ENCODE results near the gene RDH14. TPM values are rescaled to one million over a fixed set of nuclear protein-coding genes. Genes with fewer than 3 reads are reported as not detected.

The RDH14 gene
- total RNA-seq, 4 donors from 2014 or later: 26.4 to 138 (median 32.5) TPM

- H3K4me3 ChIP-seq: no peak overlapping the region
- no peaks in the 10 kb centered on the region for H3K4me1 ChIP-seq
- TF ChIP-seq EP300 (IDR thresholded peaks at IDR 0.05; ENCODE audit: low read depth) (no peak), POLR2AphosphoS5 (IDR thresholded peaks at IDR 0.05) (no peak), POLR2A (IDR thresholded peaks at IDR 0.05) (no peak)
- TF ChIP-seq, protein P1, sequence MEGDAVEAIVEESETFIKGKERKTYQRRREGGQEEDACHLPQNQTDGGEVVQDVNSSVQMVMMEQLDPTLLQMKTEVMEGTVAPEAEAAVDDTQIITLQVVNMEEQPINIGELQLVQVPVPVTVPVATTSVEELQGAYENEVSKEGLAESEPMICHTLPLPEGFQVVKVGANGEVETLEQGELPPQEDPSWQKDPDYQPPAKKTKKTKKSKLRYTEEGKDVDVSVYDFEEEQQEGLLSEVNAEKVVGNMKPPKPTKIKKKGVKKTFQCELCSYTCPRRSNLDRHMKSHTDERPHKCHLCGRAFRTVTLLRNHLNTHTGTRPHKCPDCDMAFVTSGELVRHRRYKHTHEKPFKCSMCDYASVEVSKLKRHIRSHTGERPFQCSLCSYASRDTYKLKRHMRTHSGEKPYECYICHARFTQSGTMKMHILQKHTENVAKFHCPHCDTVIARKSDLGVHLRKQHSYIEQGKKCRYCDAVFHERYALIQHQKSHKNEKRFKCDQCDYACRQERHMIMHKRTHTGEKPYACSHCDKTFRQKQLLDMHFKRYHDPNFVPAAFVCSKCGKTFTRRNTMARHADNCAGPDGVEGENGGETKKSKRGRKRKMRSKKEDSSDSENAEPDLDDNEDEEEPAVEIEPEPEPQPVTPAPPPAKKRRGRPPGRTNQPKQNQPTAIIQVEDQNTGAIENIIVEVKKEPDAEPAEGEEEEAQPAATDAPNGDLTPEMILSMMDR (IDR thresholded peaks at IDR 0.05): no peak
- intact Hi-C loops (cut with DNase I; ENCODE audit: low total_unique reads): no loop called here
- no peak for DNase-seq
- H3K27me3 ChIP-seq: no peaks in the 10 kb centered on the region
- H3K9me3 ChIP-seq: no peaks in the 10 kb centered on the region
- 78 to 87% methylated on average over 6 of the region's 6 CpGs for WGBS, 2 donors (ENCODE audit: low coverage in 1 of 2)
- H3K27ac ChIP-seq: no peak overlapping the region
- no peaks in the 10 kb centered on the region for H3K36me3 ChIP-seq
- in situ Hi-C loops (cut with MboI; ENCODE audit: low pct_ligation_motif_present in 1 of 4, low pct_unique_long_range_greater_than_20kb in 1 of 4, low sequenced_read_pairs in 3 of 4): no loop called here
These were observed 38.5 kb upstream of the RDH14 start for GRCh38 chr2:18598848-18599484.

GRCh38 chr2:18597618-18598017 lies 37.2 kb upstream of the RDH14 start:
- intact Hi-C loops (cut with DNase I; ENCODE audit: low total_unique reads): no loop called here

GRCh38 chr2:18596993-18597392 lies 36.5 kb upstream of the RDH14 start:
- no peak for DNase-seq
- intact Hi-C loops (cut with DNase I; ENCODE audit: low total_unique reads): no loop called here
- no peak for TF ChIP-seq EP300 (IDR thresholded peaks at IDR 0.05; ENCODE audit: low read depth)
- TF ChIP-seq, protein P1 (IDR thresholded peaks at IDR 0.05): no peak
- no peak for TF ChIP-seq POLR2A (IDR thresholded peaks at IDR 0.05)
- TF ChIP-seq POLR2AphosphoS5 (IDR thresholded peaks at IDR 0.05): no peak
- no peak overlapping the region for H3K4me3 ChIP-seq
- no peaks in the 10 kb centered on the region for H3K36me3 ChIP-seq
- no peaks in the 10 kb centered on the region for H3K9me3 ChIP-seq
- H3K27me3 ChIP-seq: no peaks in the 10 kb centered on the region
- no peak overlapping the region for H3K27ac ChIP-seq
- no peaks in the 10 kb centered on the region for H3K4me1 ChIP-seq
- in situ Hi-C loops (cut with MboI; ENCODE audit: low pct_ligation_motif_present in 1 of 4, low pct_unique_long_range_greater_than_20kb in 1 of 4, low sequenced_read_pairs in 3 of 4): no loop called here
- WGBS, 2 donors (ENCODE audit: low coverage in 1 of 2): 85% methylated on average over 3 of the region's 3 CpGs

More at GRCh38 chr2:18597618-18598017, 37.2 kb upstream of the RDH14 start:
- no peak for DNase-seq
- TF ChIP-seq, protein P1 (IDR thresholded peaks at IDR 0.05): no peak
- TF ChIP-seq POLR2A (IDR thresholded peaks at IDR 0.05): no peak
- no peaks in the 10 kb centered on the region for H3K36me3 ChIP-seq
- no peaks in the 10 kb centered on the region for H3K9me3 ChIP-seq
- no peaks in the 10 kb centered on the region for H3K4me1 ChIP-seq
- no peak overlapping the region for H3K4me3 ChIP-seq
- H3K27ac ChIP-seq: no peak overlapping the region
- 75 to 79% methylated on average over 5 of the region's 5 CpGs for WGBS, 2 donors (ENCODE audit: low coverage in 1 of 2)
- in situ Hi-C loops (cut with MboI; ENCODE audit: low pct_ligation_motif_present in 1 of 4, low pct_unique_long_range_greater_than_20kb in 1 of 4, low sequenced_read_pairs in 3 of 4): no loop called here
- no peaks in the 10 kb centered on the region for H3K27me3 ChIP-seq

GRCh38 chr2:18593496-18593895 lies 33.0 kb upstream of the RDH14 start:
- no peaks in the 10 kb centered on the region for H3K4me1 ChIP-seq
- in situ Hi-C loops (cut with MboI; ENCODE audit: low pct_ligation_motif_present in 1 of 4, low pct_unique_long_range_greater_than_20kb in 1 of 4, low sequenced_read_pairs in 3 of 4): no loop called here
- intact Hi-C loops (cut with DNase I; ENCODE audit: low total_unique reads): no loop called here
- no peak overlapping the region for H3K27ac ChIP-seq
- no peaks in the 10 kb centered on the region for H3K9me3 ChIP-seq
- 90% methylated on average over 1 of the region's 1 CpG; no CpG with 5 or more reads in 1 of the 2 donors for WGBS, 2 donors (ENCODE audit: low coverage in 1 of 2)
- H3K4me3 ChIP-seq: no peak overlapping the region
- no peak for DNase-seq
- H3K36me3 ChIP-seq: no peaks in the 10 kb centered on the region
- TF ChIP-seq EP300 (IDR thresholded peaks at IDR 0.05; ENCODE audit: low read depth) (no peak), POLR2AphosphoS5 (IDR thresholded peaks at IDR 0.05) (no peak), POLR2A (IDR thresholded peaks at IDR 0.05) (no peak)
- TF ChIP-seq, protein P1 (IDR thresholded peaks at IDR 0.05): no peak
- no peaks in the 10 kb centered on the region for H3K27me3 ChIP-seq
